ENCODE results near the gene OR51L1.

Gene OR51L1

GRCh38 chr11:5046754-5047330 lies 52.2 kb downstream of the OR51L1 start:
- no peak for DNase-seq (ENCODE audit: low spot score)
